ENCODE measurements around the gene EXOG.

Gene EXOG

DNA sequence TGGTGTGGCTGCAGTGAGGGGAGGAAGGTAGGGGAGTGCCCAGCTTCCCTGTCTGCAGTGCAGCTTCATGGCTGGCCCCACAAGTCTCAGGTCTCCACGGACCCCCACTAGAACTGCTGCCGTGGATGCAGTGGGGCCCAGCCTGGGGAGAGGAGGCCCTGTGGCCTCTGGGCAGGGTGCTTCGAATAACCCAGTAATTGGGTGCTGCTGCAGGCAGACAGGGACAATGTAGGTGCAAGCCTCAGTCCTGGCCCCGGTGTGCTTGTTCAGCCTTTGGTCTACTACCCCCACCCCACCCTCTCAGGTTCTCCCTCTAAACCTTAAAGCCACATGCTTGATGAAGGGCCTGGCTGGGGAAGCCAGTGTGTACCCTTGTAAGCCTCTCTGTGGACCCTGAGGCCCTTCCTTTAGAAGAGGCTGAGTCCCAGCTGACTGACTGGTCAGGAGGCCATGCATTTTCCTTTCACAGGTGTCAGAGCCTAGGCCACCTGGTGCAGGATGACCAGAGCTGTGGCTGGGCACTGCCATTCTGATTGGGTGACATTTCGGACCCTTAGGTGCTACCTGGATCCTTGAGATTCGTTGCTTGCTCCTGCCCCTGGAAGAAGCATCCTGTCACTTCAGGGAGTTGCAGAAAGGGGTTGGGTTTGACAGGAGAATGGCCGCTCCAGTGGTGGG lies 21.1 kb upstream of the EXOG start:
- DNase-seq = no peak

DNA sequence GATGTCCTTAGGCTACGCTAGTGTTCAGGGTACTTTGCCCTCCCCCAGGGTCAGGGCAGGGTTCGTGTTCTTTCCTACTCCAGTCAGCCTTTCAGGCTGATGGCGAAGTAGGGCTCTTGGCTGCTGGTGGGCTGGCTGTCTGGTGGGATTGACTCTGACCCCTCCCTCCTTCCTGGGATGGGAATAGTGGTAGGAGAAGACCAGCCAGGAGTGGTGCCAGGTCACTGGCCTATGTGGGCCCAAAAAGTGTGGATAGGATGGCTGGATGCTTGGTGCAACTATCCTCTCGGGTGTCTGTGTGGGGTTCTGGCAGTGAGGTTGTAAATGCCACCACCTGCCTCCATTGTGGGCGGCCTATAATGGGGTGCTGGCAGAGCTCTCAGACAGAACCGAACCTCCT lies 20.4 kb upstream of the EXOG start:
- no peak for DNase-seq

DNA sequence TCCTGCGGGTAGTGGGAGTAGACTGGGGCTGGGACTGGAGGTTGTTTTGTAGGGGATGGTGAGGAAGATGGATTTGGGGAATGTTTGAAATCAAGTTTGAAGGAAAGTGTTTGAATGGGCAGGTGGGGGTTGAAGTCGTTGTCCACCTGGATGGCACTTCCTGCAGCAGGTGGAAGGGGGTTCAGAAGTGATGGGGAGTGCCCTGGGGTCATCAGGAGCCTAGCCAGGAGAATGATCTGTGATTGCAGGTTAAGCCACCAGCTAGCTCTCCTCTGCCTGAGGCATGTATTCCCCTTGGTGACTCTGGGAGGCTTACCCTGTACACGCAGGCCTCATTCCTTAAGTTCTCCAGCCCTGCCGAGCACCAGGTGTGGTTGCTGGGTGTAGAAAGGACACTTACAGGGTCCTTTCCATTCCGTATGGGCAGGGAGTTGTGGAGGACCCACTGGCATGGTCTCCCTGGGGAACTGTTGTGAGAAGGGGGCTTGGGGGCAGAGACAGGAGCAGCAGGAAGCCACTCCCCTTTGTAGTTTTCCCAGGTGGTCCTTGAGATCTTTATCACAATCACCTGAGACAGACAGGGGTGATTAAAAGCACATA lies 19.9 kb upstream of the EXOG start:
- no peak for DNase-seq

DNA sequence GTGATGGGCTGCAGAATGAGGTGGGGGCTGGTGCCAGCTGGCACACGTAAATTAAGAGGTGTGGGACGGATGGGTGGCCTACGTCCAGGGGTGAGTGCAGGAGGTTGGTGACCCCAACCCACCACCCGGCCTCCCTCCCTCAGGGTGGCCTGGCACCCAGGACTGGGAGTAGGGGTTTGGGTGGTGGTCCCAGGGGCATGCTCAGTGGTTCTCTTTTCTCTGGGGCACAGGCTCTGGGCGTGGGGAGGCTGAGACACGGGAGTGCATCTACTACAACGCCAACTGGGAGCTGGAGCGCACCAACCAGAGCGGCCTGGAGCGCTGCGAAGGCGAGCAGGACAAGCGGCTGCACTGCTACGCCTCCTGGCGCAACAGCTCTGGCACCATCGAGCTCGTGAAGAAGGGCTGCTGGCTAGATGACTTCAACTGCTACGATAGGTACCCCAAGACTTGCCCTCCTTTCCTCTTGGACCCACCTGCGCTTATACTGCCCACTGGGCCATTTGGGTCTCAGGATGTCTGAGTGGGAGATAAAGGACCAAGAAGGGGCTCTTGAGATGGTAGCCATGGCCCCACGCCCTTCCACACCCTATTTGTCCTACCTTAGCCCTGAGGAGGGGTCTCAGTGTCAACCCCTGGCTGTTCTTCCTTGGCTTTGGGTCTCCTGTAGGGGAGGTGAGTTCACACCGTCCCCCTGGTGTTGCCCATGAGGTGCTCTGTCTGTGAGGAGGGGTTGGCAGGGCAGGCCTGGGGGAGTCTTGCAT lies 18.9 kb upstream of the EXOG start:
- no peak for DNase-seq

DNA sequence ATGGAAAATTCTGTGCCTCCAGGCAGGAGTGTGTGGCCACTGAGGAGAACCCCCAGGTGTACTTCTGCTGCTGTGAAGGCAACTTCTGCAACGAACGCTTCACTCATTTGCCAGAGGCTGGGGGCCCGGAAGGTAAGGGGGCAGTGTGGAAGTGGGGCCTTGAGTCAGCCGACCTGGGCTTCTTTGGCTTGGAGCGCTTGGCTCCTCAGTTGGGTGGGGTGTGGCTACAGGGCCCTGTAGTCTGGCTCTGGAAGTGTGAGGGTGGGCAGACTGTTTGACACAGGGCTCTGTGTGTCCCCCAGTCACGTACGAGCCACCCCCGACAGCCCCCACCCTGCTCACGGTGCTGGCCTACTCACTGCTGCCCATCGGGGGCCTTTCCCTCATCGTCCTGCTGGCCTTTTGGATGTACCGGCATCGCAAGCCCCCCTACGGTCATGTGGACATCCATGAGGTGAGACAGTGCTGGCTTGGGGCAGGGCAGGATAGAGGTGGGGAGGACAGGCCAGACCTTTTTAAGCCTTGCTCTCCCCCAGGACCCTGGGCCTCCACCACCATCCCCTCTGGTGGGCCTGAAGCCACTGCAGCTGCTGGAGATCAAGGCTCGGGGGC lies 18.2 kb upstream of the EXOG start:
- DNase-seq = no peak

DNA sequence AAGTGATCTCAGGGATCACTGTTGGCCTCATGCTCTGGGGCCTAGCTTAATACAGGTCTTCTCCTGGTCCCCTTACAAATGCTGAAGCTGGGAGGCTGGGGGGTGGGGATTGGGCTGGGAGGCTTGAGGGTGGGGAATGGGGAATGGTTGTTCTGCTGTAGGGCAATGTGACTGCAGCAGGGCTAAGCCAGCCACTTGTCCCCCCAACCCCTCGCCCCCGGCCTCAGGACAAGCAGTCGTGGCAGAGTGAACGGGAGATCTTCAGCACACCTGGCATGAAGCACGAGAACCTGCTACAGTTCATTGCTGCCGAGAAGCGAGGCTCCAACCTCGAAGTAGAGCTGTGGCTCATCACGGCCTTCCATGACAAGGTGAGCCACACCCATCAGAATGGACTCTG lies 17.2 kb upstream of the EXOG start:
- no peak for DNase-seq

DNA sequence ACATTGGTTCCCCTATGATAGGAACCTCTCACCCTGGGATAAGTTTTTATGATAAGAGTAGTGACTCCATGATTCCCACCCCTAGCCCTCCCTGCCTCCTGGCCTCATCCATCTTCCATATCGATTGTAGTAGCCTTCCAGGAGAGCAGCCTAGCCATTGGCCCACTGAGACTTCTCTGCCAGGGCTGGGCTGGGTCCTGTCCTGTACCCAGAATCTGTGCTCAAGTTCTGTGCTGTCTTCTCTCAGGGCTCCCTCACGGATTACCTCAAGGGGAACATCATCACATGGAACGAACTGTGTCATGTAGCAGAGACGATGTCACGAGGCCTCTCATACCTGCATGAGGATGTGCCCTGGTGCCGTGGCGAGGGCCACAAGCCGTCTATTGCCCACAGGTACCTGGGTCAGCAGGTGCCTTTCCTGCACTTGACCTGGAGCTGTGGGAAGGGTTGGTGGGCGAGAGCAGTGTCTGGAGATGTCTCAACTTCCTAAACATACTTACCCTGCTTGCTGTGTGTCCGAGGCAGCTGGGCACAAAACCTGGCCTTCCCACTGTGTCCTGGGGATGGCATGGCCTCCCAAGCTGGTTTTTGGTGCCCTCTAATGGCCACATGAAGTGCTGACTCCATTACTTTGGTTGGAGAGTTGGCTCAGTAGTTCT lies 16.6 kb upstream of the EXOG start:
- peak; percentile 13 for DNase-seq

DNA sequence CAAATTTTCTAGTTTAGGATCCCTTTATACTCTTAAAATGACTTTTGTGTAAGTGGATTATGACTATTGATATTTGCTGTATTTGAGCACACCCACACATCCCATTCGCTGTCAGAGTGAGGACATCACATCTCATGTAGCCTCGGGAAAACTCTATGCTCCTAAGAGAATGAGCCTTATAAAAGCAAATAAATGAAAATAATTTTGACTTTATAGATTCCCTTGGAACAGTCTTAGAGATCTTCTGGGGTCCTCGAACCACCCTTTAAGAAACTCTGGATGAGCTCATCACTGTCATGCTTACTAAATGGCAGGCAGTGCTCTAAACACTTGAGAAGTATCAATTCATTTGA lies 16.1 kb upstream of the EXOG start:
- no peak for DNase-seq

DNA sequence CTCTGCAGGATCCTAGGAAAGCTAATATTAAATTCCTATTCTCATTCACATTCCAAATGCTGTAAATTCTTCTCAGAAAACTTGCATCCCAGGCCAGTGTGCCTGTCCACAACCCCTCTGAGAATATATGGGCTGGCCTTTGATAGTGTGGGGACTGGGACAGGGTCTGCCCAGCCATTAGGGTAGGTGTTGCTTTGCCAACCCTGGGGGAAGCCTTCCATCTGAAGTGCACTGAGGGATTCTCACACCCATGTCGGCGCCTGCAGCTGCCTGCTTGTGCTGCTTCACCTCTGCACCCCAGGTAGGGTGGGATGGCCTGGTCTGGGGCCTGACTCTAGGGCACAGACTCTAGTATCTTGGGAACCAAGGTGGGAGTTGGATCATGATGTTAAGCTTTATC lies 15.2 kb upstream of the EXOG start:
- no peak for DNase-seq

DNA sequence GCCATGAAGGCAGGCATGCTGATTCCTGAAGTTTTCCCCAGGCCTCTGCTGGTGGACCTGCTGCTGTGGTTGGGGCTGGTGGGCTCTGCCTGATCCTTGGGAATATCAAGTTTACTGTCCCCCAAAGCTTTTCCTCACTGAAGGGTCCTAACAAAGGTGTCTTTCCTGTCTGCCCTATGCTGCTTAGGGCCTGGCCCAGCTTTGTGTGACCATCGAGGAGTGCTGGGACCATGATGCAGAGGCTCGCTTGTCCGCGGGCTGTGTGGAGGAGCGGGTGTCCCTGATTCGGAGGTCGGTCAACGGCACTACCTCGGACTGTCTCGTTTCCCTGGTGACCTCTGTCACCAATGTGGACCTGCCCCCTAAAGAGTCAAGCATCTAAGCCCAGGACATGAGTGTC lies 13.2 kb upstream of the EXOG start:
- no peak for DNase-seq

DNA sequence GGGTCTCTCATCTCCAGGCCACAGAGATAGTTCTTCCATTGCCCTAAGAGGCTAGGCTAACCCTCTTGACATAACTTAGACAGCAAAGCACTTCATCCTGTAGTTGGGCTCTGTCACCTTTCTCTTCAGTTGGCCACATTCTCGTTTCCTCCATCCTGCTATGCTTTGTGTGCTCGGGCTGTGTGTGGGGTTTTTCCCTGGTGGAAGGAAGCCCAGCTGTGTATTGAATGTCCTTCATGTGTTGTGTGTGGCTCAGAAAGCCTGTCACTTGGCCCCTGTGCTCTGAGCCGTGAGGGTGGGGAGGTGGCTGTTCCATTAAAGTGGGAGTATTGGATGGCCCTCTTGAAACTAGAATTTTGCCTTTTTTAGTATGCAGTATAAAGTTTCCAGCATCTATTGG lies 8.8 kb upstream of the EXOG start:
- no peak for DNase-seq

DNA sequence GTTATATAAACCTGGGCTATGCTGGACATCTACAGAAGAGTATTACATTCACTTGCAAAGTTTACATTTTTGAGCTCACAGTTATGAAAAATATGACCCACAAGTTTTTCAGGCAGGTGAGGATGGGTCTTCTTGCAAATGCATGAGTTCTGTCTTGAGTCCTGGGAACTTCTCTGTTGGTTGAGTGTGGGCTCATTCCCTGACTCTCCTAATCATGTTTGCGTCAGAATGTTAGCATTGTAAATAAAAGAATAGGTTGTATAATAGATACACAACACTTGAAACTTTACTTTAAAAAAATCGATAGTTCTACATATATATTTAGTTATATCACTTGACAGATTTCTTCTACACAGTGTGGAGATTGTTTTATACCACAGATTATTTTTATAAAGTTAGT lies 7.2 kb upstream of the EXOG start:
- no peak for DNase-seq

DNA sequence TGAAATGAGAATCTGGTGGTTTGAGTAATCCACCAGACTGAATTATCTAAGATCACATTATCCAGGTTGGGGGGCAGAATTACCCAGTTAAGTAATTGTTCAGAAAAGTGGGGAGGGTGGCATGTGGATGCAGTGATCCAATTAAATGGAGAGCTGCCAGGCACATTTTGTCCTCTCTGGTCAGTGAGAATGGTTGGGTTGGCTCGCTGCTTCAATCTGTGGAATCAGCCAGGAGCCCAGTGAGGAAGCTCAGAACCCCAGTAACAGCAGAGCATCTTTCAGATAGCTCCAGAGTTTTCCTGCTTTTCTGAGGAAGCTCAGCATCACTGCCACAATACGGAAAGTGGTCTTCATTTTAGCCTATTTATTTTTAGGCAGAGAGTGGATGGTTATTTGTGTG lies 6.4 kb upstream of the EXOG start:
- no peak for DNase-seq

DNA sequence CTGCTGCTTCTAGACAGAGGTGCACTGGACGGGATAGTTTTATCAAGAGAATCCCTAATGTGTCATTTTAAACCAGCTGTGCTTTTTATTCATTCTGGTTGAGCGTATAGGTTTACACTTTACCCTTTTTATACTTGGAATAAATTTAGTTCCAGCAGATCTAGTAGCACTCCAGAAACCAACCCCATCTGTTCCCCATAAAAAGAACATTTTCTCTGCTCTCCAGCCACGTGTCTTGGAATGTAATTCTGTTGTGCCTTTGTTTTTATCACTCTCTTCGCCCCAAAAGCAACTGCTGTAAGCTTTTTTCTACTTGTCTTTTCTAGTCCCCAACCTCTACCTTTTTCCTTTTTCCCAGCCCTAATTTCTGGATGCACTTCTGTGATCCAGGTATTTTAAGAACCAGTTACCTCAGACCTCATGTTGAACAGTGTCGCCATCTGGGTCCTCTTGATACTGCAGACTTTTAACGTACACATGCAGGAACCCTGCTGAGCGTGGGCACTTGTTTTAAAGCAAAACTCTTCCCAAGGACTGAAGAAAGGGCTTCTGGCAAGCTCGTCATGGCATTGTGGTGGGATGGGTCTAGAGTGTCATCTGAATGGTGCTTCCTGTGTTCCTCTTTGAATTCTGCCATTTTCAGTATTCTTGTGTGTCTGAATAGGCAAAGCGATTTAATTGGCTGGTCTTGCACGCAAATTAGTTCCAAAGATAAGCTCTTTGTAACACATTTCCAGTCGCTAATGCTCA lies 5.7 kb upstream of the EXOG start:
- DNase-seq = no peak

DNA sequence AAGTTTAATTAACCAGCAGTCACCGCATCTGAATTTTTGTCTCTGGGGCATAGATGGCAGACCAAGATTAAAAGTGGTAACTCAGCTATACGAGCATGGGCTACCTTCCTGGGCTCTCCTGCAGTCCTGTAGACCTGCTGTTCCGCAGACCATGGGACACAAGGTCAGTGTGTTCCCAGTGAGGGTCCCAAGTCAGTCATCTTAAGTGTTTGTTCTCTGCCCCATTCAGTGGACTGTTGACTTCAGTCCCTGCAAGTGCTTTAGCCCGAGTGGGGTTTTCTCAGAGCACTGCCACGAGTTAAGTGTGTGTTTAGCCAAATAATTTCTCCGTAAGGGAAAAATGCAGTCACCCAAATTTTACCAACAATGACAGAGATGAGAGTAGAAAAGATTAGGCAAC lies 4.9 kb upstream of the EXOG start:
- DNase-seq = no peak

DNA sequence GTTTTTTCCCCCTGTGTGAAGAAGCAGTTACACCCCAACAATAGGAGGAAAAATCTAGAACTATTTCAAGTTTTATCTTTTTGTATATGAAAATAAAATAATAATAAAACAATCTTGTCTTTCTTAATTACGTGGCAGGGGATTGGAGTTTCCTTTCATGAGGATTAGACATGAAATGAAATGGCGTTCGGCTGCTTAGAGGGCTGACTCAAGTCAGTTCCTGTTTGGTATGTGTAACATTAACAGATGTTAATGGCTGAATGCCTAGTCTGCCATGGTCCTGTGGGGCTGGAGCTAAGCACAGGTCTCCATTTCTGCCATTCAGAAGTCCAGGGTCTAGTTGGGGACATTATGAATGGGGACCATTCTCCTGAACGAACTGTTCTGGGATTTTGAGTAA lies 3.1 kb upstream of the EXOG start:
- no peak for DNase-seq

DNA sequence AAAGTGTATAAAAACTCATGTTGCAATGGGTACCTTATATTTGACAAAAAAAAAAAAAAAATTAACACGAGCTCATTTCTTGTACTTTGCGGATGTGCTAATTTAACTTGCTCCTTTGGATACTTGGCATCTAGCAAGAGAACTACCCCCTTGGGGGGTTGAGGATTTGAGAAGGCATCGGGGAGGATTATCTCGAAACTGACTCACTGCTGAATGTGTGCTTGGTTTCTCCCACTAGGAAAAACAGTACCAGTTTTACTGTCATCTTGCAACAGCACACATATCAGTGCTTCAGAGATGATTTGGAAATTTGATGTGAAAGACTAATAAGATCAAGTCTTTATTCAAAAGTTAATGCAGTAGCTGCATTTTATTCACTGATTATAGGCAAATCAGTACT lies 891 bp downstream of the EXOG start:
- DNase-seq = no peak

DNA sequence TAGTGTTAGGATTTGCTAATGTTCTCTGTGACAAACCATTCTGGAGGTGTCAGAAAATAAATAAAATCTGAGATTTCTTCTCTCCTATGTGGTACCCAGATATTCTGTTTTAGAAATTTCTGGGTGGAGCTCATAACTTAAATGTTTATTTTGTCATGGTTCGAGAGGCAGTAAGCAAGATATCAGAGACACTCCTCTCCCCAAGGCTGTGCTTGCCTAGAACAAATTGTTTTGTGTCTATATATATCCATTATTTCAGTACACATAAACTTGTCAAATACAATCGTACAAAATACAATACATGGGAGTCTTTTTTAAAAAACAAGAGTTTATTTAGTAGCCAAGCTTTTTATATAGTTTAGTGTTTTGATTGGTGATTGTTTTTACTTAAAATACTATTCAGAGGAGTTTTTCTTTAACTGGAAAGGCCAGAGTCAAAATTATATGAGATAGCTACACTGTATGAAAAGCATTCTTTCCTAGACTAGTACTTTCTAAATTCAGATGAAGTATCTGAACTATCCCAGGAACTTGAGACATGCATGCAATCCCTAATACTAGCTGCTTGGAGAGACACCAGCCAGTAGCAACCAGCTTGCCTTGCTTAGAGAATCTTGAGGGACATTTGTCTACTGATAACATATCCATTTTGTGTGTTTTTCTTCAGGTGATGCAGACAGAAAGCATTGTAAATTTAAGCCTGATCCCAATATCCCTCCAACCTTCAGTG lies 4.7 kb downstream of the EXOG start:
- no peak for DNase-seq

DNA sequence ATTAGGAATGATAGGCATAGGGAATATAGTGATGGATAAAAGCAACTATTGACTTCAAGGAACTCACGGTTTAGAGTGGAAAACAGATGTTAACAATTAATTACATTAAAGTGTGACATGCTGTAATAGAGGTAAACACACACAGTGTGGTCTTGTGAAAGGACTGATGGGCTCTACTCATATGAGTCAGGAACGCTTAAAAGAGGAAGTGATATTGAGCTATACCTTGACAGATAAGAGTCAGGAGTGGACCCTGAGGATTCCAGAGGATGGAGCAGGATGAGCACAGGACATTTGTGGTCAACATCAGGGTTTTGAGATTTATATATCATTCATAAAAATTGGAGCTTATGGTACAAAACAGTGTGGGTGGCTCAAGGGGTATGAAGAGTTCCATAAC lies 11.0 kb downstream of the EXOG start:
- DNase-seq = no peak

DNA sequence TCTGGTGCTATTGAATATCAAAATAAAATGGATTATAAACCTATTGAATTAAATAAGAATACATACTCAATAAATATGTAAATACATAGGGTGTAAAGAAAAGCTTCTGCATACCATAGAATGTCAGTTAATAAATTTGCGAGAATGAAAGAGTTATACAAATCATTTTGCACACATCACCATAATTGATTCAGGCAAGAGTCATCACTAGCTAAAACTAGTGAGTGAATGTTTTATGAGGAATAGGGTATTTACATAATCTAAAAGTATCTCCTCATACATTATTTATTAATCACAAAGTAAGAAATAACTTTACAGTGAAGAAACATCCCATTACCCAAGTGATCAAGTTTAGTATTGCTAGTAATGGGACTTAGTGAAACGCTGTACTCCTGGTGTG lies 13.6 kb downstream of the EXOG start:
- DNase-seq = no peak

DNA sequence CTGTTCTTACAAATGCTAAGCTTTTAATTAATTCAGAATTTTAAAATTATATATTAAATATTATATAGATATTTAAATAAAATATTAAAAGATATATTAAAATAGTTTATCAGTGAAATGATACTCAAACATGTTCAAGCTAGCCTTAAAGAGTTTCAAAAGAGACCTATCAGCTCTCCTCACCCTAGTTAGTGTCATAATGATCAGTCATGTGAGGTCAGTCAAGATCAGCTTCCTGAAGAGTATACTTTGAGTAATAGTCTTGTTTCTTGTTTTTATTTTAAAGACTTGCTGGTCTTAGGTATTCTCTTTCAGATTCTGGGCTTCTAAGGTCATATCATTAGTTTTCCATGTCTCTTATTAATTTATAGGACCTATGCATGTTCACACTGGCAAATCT lies 14.5 kb downstream of the EXOG start:
- DNase-seq = no peak

DNA sequence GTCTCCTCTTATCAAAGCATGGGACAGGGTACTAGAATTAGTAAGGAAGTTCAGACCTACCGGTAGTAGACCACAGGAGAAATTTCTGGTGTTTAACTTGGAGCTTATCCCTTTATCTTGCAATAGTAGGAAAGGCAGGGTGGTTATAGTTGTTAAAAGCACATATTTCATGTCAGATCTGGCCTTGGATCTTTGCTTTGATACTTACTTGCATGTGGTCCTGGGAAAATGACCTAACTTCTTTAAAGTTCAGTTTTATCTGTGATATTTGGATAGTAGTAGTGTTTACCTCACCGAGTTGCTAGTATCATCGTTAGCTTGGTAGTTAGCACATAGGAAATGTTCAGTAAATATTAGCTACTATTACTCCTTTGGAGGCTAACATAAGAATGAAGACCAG lies 15.4 kb downstream of the EXOG start:
- DNase-seq = no peak
